Hair follicle dermal papilla cell (primary cell): ENCODE measurements around the gene PARP9. TPM values are rescaled to one million over a fixed set of nuclear protein-coding genes. Genes with fewer than 3 reads are reported as not detected.

Experiments
- small RNA-seq: library from RNA; depleted of rRNA; stranded (forward); fragments of <200 nt; gene quantifications from one replicate; pipeline ENCODE3, GENCODE V24; 2012
- total RNA-seq: library from RNA; depleted of rRNA; stranded (reverse); fragments of >200 nt; gene quantifications from 2 replicates; pipeline ENCODE4 v1.2.3, GENCODE V29; 2012

The PARP9 gene
- 47.4 and 51.6 TPM in 2 replicates for total RNA-seq

DNA sequence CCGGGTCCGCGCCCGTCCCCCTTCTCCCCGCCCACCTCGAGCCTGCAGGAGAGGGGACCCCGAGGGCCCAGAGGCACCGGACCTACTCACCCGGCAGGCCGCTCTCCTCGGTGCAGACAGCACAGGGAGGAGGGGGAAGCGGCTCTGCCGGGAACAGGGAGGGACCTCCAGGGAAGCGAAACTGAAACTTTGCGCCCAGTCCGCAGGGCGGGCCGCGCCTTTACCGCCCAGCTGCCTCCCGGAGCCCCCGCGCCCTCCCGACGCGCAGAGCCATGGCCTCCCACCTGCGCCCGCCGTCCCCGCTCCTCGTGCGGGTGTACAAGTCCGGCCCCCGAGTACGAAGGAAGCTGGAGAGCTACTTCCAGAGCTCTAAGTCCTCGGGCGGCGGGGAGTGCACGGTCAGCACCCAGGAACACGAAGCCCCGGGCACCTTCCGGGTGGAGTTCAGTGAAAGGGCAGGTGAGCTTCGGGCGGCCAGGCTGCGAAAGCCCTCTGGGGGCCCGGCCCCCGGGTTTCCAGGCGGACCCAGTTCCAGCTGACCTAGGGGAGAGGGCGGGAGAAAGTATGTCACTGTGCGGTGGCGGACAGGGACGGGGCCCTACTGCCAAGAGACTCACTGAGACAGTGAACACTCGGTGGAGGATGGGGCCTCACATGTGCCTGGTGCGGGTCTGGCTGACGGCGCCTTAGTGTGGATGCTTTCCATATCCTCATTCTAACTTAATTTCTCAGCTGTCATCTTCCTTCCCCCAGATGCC, at the start of gene PARP9, which contains the start of gene DTX3L:
PARP9 (minus strand) TSS at position 146 of the 758 bp plus-strand sequence. CDS start 4,680 bp downstream, outside the sequence.
DTX3L (plus strand) TSS at position 184 of the 758 bp plus-strand sequence; CDS start at position 273, 89 bp downstream.

DNA sequence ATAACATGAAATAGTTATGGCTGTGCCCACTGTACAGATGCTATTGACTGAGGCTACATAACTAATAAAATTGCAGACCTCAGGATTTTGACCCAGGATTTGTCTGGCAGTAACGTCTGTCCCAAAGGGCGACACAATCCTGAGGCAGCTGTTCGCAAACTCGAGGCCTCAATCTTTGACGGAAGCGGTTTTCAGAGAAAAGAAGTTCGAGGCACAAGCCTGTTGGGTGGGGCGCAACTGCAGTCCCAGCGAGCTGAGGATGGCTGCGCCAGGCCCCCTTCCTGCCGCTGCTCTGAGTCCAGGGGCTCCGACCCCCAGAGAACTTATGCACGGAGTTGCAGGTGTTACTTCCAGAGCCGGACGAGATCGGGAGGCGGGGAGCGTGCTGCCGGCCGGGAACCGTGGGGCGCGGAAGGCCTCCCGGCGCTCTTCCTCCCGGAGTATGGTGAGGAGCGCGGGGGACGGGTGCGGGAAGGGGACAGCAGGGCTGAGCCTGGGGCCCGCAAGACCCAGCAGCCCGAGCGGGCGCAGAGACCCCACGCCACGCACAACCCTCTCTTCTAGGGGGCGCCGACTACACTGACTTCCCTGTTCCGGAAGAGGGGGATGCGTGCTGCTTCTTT, 13.4 kb upstream of the PARP9 start, which contains the start of gene PARP15:
PARP15 (plus strand) TSS at position 242 of the 623 bp plus-strand sequence; CDS start at position 260, 18 bp downstream.

DNA sequence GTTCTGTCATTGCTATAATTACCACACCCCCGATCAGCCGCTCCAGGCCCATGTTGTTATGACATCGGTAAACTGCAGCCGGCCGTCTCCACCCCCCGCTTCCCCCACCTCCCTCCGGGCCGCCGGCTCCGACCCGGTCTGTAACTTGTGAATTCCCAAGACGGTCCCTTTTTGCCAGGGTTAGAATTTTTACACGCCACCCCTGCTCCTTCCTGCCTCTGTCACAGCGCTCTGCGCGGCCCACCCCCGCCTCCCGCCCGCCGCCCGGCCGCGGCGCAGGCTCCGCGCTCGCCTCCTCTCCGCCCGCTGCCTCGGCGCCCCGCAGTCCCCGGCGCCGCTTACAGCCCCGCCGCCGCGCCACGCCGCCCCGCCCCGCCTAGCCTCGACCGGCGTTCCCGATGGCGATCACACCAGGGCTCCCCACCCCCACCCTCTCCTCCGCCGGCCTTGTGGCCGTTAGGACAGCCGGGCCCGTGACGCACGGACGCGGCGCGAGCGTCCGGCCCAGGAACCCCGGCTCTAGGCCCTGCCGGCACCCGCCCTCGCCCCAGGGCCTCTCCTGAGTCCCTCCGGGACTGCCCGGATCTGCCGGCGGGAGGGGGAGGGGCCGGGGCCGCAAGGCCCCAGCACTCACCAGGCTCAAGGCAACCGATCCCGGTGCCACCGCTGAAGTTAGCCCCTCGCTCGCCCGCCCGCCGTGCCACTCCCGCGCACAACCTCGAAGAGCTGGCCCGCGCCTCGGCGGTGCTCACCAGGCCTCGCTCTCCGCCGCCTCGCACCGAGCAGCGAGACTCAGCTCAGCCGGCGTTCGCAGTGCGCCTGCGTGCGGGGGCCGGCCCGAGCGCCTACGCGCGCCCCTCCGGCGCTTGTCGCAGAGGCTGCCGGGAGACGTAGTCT, 49.7 kb downstream of the PARP9 start, which contains the start of gene KPNA1:
KPNA1 (minus strand) TSS at position 817 of the 897 bp plus-strand sequence. CDS start 18,374 bp downstream, outside the sequence.

Small RNAs within 50 kb of the gene (small RNA-seq; reads per million reads assigned to genes)
- gene AC096861.1 = not detected

Other genes with a start within 250 kb of the PARP9 start
- 3.7 and 3.8 TPM in 2 replicates for gene CSTA, start 239.1 kb downstream of the PARP9 start, total RNA-seq
- gene MIX23, start 181.1 kb downstream of the PARP9 start, total RNA-seq = 10.9 and 22.8 TPM in 2 replicates
- gene FAM162A, start 180.1 kb downstream of the PARP9 start, total RNA-seq = 6.8 and 8.8 TPM in 2 replicates
- gene WDR5B, start 148.2 kb downstream of the PARP9 start, total RNA-seq = 7.5 and 7.6 TPM in 2 replicates
- gene KPNA1, start 49.4 kb downstream of the PARP9 start, total RNA-seq = 38.0 and 40.7 TPM in 2 replicates
- gene DTX3L, start within 50 bp of the PARP9 start, total RNA-seq = 49.5 and 60.2 TPM in 2 replicates
- gene PARP15, start 13.3 kb upstream of the PARP9 start, total RNA-seq = 1.1 and 2.3 TPM in 2 replicates
- gene PARP14, start 116.5 kb upstream of the PARP9 start, total RNA-seq = 74.3 and 115 TPM in 2 replicates
- 9.1 and 10.9 TPM in 2 replicates for gene HSPBAP1, start 229.5 kb upstream of the PARP9 start, total RNA-seq
- 31.0 and 38.9 TPM in 2 replicates for gene SLC49A4, start 230.8 kb upstream of the PARP9 start, total RNA-seq